ENCODE data around the gene TYW1.

- TF ChIP-seq CTCF (IDR thresholded peaks at IDR 0.05) (no peak), E2F1 (CRISPR knock-in tag; IDR thresholded peaks at IDR 0.05) (no peak), ESRRA (CRISPR knock-in tag; IDR thresholded peaks at IDR 0.05; ENCODE audit: borderline replicate concordance) (no peak), PREB (CRISPR knock-in tag; IDR thresholded peaks at IDR 0.05; ENCODE audit: borderline replicate concordance) (no peak), E2F5 (CRISPR knock-in tag; IDR thresholded peaks at IDR 0.05) (no peak)
Measured at GRCh38 chr7:66974986-66975590, 21.5 kb upstream of the TYW1 start.
